HepG2 (cell line): Measurements from ENCODE around the gene STK38L. TPM values are rescaled to one million over a fixed set of nuclear protein-coding genes. Genes with fewer than 3 reads are reported as not detected.

Source experiments
- ARNT2 ChIP-seq: sonication (generic); formaldehyde crosslinking; IDR thresholded peaks from 2 replicates; pipeline ENCODE4 v1.8.0; 2022; ENCODE audit warnings: mild to moderate bottlenecking, low read depth, missing genetic modification reagents, moderate library complexity
- ATF2 ChIP-seq: sonication (generic); formaldehyde crosslinking; IDR thresholded peaks from 2 replicates; pipeline ENCODE4 v1.4.0; 2020; ENCODE audit warnings: missing genetic modification reagents
- ATF3 ChIP-seq: sonication (generic); formaldehyde crosslinking; IDR thresholded peaks from 2 replicates; pipeline ENCODE4 v1.4.0; 2020; ENCODE audit warnings: missing genetic modification reagents
- DMAP1 ChIP-seq: IDR thresholded peaks from 2 replicates; pipeline ENCODE4 v1.6.1; 2016
- GPN1 ChIP-seq: sonication (generic); formaldehyde crosslinking; IDR thresholded peaks from 2 replicates; pipeline ENCODE4 v1.5.1; 2020; ENCODE audit warnings: missing genetic modification reagents, borderline replicate concordance
- HDAC6 ChIP-seq: fragments of 200-600 bp; sonication (generic); IDR thresholded peaks from 2 replicates; pipeline ENCODE4 v1.7.0; 2017; ENCODE audit warnings: mild to moderate bottlenecking, antibody characterized with exemption, low read length, low read depth
- HMGA1 ChIP-seq: sonication (generic); formaldehyde crosslinking; conservative IDR thresholded peaks from 2 replicates; pipeline ENCODE4 v1.4.0; 2020; ENCODE audit warnings: missing genetic modification reagents
- HNRNPLL ChIP-seq: fragments of 200-400 bp; formaldehyde crosslinking; IDR thresholded peaks from 2 replicates; pipeline ENCODE4 v1.6.1; 2017; ENCODE audit warnings: mild to moderate bottlenecking, low read depth, low read length; ENCODE audit not compliant: poor library complexity, severe bottlenecking
- KLF13 ChIP-seq: sonication (generic); formaldehyde crosslinking; IDR thresholded peaks from 2 replicates; pipeline ENCODE4 v1.4.0; 2020; ENCODE audit warnings: mild to moderate bottlenecking, missing genetic modification reagents
- NRL ChIP-seq: sonication (generic); formaldehyde crosslinking; IDR thresholded peaks from 2 replicates; pipeline ENCODE4 v1.5.0; 2020; ENCODE audit warnings: missing genetic modification reagents, mild to moderate bottlenecking, moderate library complexity, borderline replicate concordance
- POLR2AphosphoS5 ChIP-seq: IDR thresholded peaks from 2 replicates; pipeline ENCODE4 v1.6.1; 2012; ENCODE audit warnings: low read depth, low read length
- RARA ChIP-seq: IDR thresholded peaks from 2 replicates; pipeline ENCODE4 v1.6.1; 2016; ENCODE audit warnings: missing genetic modification reagents, missing compliant biosample characterization
- RXRB ChIP-seq: IDR thresholded peaks from 2 replicates; pipeline ENCODE4 v1.6.1; 2016; ENCODE audit warnings: borderline replicate concordance, missing genetic modification reagents, missing compliant biosample characterization
- SALL2 ChIP-seq: sonication (generic); formaldehyde crosslinking; IDR thresholded peaks from 2 replicates; pipeline ENCODE4 v1.8.1; 2023; ENCODE audit warnings: mild to moderate bottlenecking, missing genetic modification reagents, inconsistent platforms
- TAF1 ChIP-seq: sonication (generic); formaldehyde crosslinking; IDR thresholded peaks from 2 replicates; pipeline ENCODE4 v1.4.0; 2020; ENCODE audit warnings: missing genetic modification reagents
- THYN1 ChIP-seq: sonication (generic); formaldehyde crosslinking; IDR thresholded peaks from 2 replicates; pipeline ENCODE4 v1.8.1; 2023; ENCODE audit warnings: low read depth, mild to moderate bottlenecking, moderate library complexity, missing genetic modification reagents, borderline replicate concordance
- ZBTB3 ChIP-seq: sonication (generic); formaldehyde crosslinking; IDR thresholded peaks from 2 replicates; pipeline ENCODE4 v1.4.0; 2020; ENCODE audit warnings: low read depth, mild to moderate bottlenecking, moderate library complexity, missing genetic modification reagents, borderline replicate concordance
- ZBTB39 ChIP-seq: sonication (generic); formaldehyde crosslinking; IDR thresholded peaks from 2 replicates; pipeline ENCODE4 v1.5.0; 2020; ENCODE audit warnings: missing genetic modification reagents
- ZKSCAN5 ChIP-seq: sonication (generic); formaldehyde crosslinking; IDR thresholded peaks from 2 replicates; pipeline ENCODE4 v1.5.1; 2020; ENCODE audit warnings: mild to moderate bottlenecking, missing genetic modification reagents
- ZNF562 ChIP-seq: sonication (generic); formaldehyde crosslinking; IDR thresholded peaks from 2 replicates; pipeline ENCODE4 v1.8.0; 2022; ENCODE audit warnings: missing genetic modification reagents, borderline replicate concordance
- ZNF574 ChIP-seq: sonication (generic); formaldehyde crosslinking; IDR thresholded peaks from 2 replicates; pipeline ENCODE4 v1.4.0; 2020; ENCODE audit warnings: missing genetic modification reagents
- ZNF577 ChIP-seq: sonication (generic); formaldehyde crosslinking; IDR thresholded peaks from 2 replicates; pipeline ENCODE4 v1.4.0; 2020; ENCODE audit warnings: mild to moderate bottlenecking, low read depth, missing genetic modification reagents, borderline replicate concordance
- polyA plus RNA-seq, 8 experiments: library from polyadenylated mRNA; depleted of rRNA in 3 of 8; stranded (reverse) in 7 of 8; unstranded in 1 of 8; fragments of >200 nt; fragmentation: Illumina TruSeq in 4 of 8; extraction: Trizol in 4 of 8; gene quantifications; 2 replicates each; pipeline versions ENCODE4 v1.2.1 to v1.2.3, GENCODE V29; 2011 to 2016; ENCODE audit warnings: low read depth in 4 of 8, missing spikeins in 1 of 8, mixed read lengths in 1 of 8; ENCODE audit not compliant: insufficient read depth in 1 of 8
- total RNA-seq, 5 experiments: library from RNA; depleted of rRNA; stranded (reverse); fragments of >200 nt; fragmentation: Illumina TruSeq; extraction: Trizol; gene quantifications; 2 replicates each; pipeline ENCODE4 v1.2.3, GENCODE V29; 2016; ENCODE audit warnings: low read depth in 1 of 5
- TF ChIP-seq, protein P1 (sequence below): sonication (generic); formaldehyde crosslinking; IDR thresholded peaks from 2 replicates; pipeline ENCODE4 v1.9.0; 2021; ENCODE audit warnings: missing genetic modification reagents, mild to moderate bottlenecking, borderline replicate concordance

The STK38L gene
- total and polyA plus RNA-seq, 2 of the 13 experiments (the other 11 are each of a cell fraction or from before 2014, with no cell fraction given), result 6.1 to 26.4 TPM

- TF ChIP-seq ATF2 (CRISPR knock-in tag), result no peak
- no peak for TF ChIP-seq GPN1 (CRISPR knock-in tag)
- TF ChIP-seq HMGA1 (CRISPR knock-in tag), result no peak
- TF ChIP-seq ZBTB3 (CRISPR knock-in tag), result no peak
- peak; percentile 55; the same call in 1 of the 2 replicates for TF ChIP-seq SALL2
- no peak for TF ChIP-seq RXRB (CRISPR knock-in tag)
- no peak for TF ChIP-seq RARA (CRISPR knock-in tag)
- TF ChIP-seq NRL (CRISPR knock-in tag), result no peak
- no peak for TF ChIP-seq ZKSCAN5 (CRISPR knock-in tag)
- TF ChIP-seq DMAP1 (CRISPR knock-in tag), result no peak
- TF ChIP-seq, protein P1, sequence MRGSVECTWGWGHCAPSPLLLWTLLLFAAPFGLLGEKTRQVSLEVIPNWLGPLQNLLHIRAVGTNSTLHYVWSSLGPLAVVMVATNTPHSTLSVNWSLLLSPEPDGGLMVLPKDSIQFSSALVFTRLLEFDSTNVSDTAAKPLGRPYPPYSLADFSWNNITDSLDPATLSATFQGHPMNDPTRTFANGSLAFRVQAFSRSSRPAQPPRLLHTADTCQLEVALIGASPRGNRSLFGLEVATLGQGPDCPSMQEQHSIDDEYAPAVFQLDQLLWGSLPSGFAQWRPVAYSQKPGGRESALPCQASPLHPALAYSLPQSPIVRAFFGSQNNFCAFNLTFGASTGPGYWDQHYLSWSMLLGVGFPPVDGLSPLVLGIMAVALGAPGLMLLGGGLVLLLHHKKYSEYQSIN (CRISPR knock-in tag), result no peak
- TF ChIP-seq HNRNPLL, result peak; percentile 55
- TF ChIP-seq ZBTB39 (CRISPR knock-in tag), result no peak
- TF ChIP-seq ZNF574 (CRISPR knock-in tag), result peak; percentile 15; the same call in 1 of the 2 replicates
- TF ChIP-seq ZNF577 (CRISPR knock-in tag), result no peak
- TF ChIP-seq HDAC6, result no peak
- no peak for TF ChIP-seq ZNF562 (CRISPR knock-in tag)
- TF ChIP-seq ARNT2 (CRISPR knock-in tag), result peak; percentile 19; the same call in 1 of the 2 replicates
- TF ChIP-seq THYN1 (CRISPR knock-in tag), result no peak
- TF ChIP-seq POLR2AphosphoS5, result no peak
- no peak for TF ChIP-seq KLF13
- no peak for TF ChIP-seq ATF3 (CRISPR knock-in tag)
- peak; percentile 47 for TF ChIP-seq TAF1 (CRISPR knock-in tag)
Observed at GRCh38 chr12:27332714-27333402, 88.8 kb downstream of the STK38L start, which contains the start of gene BMAL2 (continued).
